GM19468 (cell line): Measurements from ENCODE around the gene CMPK1.

Experiments
- ATAC-seq: cut with Tn5 transposase; IDR thresholded peaks from one replicate; pipeline ENCODE4 v1.9.1; 2021; ENCODE audit warnings: mild to moderate bottlenecking, moderate library complexity, moderate number of reproducible peaks; ENCODE audit not compliant: unreplicated experiment; ENCODE audit errors: extremely low read depth

The CMPK1 gene

DNA sequence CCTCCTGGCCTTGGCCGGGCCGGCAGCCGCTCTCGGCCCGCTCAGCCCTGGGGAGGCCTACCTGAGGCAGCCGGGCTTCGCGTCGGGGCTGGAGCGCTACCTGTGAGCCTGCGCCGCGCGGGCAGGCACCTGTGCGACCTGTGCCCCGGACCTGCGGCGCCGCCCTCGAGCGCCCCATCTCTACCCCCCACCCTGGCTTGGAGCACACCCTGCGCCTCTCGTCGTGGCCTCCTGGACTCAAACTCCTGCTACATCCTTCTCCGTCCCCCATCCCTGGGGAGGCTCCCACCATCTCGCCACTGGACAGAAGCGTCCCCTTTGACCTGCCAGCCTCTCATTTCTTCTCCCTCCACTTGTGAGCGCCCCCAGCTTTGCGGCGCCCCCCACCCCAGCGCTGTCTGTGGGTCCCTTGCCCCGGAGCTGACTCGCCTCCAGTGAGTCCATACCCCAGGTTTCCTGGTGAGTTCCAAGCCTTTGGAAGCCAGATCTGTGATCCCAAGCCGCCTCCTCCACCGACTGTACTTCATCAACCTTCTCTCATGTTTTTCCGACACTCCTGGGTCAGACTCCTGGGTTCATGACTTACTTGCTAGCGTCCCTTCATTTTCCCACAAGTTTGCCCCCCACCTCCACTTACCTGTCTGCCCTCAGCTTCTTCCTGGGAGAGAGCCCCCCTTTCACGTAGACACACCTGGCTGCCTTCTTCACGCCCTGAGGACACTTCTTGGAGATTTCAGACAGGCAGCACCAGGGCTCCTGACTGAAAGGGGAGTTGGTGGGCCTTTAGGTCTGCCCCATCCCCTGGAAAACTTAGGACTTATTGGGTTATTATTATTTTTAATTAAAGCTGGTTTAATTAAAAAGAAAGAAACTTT is 83.8 kb downstream of the CMPK1 start:
- ATAC-seq = no peak

- ATAC-seq = no peak
Measured at GRCh38 chr1:47418122-47418521, 84.5 kb downstream of the CMPK1 start.

DNA sequence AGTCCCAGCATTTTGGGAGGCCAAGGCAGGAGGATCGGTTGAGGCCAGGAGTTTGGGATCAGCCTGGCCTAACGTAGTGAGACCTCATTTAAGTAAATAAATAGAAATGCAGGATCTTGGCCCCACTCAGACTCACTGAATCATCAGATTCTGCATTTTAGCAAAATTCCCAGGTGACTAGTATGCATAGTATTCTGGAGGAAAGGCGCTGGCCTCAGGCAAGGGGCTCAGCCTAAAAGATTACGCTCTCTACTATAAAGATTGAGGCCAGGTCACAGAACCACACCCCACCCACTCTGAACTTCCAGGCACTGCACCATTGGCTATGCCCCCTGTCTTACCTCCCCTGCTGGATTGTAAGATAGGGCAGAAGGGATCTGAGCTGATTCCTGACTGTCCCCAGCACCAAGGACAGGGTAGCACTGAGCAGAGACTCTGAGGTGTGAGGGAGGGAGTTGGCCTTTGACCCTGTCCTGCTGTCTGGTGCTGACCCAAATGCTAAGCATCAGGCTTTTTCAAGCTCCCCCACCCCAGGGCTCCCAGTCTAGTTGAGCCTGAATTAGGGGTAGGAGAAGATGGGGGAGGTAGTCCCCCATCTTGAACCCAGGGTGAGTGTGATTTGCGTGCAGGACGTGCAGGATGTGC is 85.2 kb downstream of the CMPK1 start:
- ATAC-seq = no peak

DNA sequence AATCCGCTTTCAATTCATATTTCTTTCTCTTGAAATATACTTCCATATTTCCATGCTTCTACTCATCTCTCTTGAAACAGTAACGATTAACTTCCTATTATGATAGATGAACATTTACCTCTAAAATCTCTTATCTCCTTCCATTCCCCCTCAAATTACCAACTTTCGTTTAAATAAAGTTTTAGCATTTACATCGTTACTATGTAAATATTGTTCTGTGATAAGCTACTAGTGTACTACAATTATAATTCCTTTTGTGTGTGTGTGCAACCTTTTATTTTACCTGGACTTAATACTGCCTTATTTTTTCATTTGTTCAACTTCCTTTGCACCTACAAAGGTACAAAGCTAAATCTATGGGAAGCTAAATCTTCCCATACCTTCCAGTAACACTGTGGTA is 87.0 kb downstream of the CMPK1 start:
- no peak for ATAC-seq

DNA sequence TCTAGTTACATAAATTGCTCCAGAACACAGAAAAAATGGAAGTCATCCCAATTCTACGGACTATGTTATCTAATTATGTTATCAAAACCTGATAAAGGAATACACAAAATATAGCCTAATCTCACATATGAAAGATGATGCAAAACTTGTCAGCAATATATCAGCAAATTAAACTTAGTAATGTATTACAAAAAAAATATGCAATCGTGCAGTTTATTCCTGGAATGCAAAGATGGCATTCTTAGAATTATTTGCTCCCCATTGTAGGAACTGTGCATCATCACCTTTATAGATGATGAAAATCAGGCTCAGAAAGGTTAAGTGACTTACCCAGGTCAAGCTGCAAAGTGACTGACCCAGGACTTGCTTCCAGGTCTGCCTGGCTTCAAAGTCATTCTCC is 90.3 kb downstream of the CMPK1 start:
- no peak for ATAC-seq

DNA sequence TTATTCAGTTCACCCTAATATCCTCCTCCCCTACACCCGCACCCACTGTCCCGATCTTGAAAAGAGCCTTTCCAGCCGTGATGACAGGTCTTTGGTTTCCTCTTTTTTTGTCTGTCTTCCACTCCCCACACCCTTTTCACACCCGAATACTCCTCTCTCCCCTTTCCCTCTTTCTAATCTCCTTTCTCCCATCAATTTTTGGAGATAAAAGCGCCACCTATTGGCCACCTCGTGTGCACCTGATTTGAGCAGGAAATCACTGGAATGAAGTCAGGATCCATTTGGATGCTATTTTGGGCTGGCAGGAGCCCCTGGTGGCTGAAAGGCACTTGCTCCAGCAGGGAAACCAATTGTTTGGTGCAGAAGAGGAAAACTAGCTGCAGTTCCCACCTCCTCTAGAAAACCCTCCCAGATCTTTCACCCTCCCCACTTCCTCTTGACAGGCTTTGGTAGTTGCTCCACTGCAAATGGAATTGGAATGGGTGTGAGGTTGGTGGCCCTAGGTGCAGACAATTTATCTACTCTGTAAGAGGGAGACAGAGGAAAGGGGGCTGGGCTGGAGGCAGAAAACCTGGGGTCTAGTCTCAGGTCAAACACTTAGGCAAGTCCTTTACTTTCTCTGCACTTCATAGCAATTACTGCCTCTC is 90.9 kb downstream of the CMPK1 start:
- no peak for ATAC-seq
